SU-DHL-6 (cell line): Measurements from ENCODE around the gene TMEM204.

ENCODE experiments used
- H2AFZ ChIP-seq: fragments of 200-600 bp; sonication (generic); 2 replicates; pipeline ENCODE4 v1.6.1; 2014; ENCODE audit warnings: low read depth, mild to moderate bottlenecking, moderate library complexity, mixed read lengths, antibody characterized with exemption, low read length; ENCODE audit not compliant: severe bottlenecking
- H3F3A ChIP-seq: fragments of 200-600 bp; shearing (Covaris generic); 2 replicates; pipeline ENCODE4 v1.6.0; 2016; ENCODE audit warnings: antibody characterized with exemption, mild to moderate bottlenecking; ENCODE audit not compliant: insufficient read depth
- H3K27ac ChIP-seq: fragments of 200-600 bp; sonication (generic); 2 replicates; pipeline ENCODE4 v1.5.1; 2016; ENCODE audit warnings: low read depth, mild to moderate bottlenecking, low read length, moderate library complexity, mixed read lengths
- H3K27me3 ChIP-seq: fragments of 200-600 bp; sonication (generic), shearing (Covaris generic); 2 replicates; pipeline ENCODE4 v1.6.0; 2014; ENCODE audit warnings: mild to moderate bottlenecking, low read length
- H3K36me3 ChIP-seq: fragments of 200-600 bp; sonication (generic); 2 replicates; pipeline ENCODE4 v1.6.1; 2014; ENCODE audit warnings: mild to moderate bottlenecking, low read length, mixed read lengths
- H3K4me2 ChIP-seq: fragments of 300-600, 200-600 bp; shearing (Covaris generic), sonication (generic); 2 replicates; pipeline ENCODE4 v1.6.0; 2014; ENCODE audit warnings: low read length, low read depth, mild to moderate bottlenecking; ENCODE audit not compliant: poor library complexity, severe bottlenecking
- H3K4me3 ChIP-seq: fragments of 200-600 bp; sonication (generic); 2 replicates; pipeline ENCODE4 v1.5.1; 2014; ENCODE audit warnings: antibody characterized with exemption, low read length, mild to moderate bottlenecking, mixed read lengths; ENCODE audit not compliant: insufficient read depth, poor library complexity, severe bottlenecking
- H3K79me2 ChIP-seq: fragments of 200-600 bp; sonication (generic); 2 replicates; pipeline ENCODE4 v1.6.1; 2014; ENCODE audit warnings: mild to moderate bottlenecking, low read length, moderate library complexity; ENCODE audit not compliant: insufficient read depth
- H3K9ac ChIP-seq: fragments of 200-600 bp; sonication (generic); 2 replicates; pipeline ENCODE4 v1.7.0; 2014; ENCODE audit warnings: mild to moderate bottlenecking, low read length
- H3K9me2 ChIP-seq: fragments of 200-600 bp; sonication (generic); replicated peaks from 2 replicates; pipeline ENCODE4 v1.6.1; 2014; ENCODE audit warnings: low read length; ENCODE audit not compliant: insufficient read depth
- H3K9me3 ChIP-seq: fragments of 200-600 bp; sonication (generic); 2 replicates; pipeline ENCODE4 v1.6.1; 2014; ENCODE audit warnings: low read length, mixed read lengths; ENCODE audit not compliant: insufficient read depth
- H4K20me1 ChIP-seq: fragments of 200-600 bp; sonication (generic); 2 replicates; pipeline ENCODE4 v1.6.1; 2014; ENCODE audit warnings: low read depth, mild to moderate bottlenecking, antibody characterized with exemption, low read length, moderate library complexity, mixed read lengths
- CTCF ChIP-seq: fragments of 200-600 bp; sonication (generic); IDR thresholded peaks from one replicate; pipeline ENCODE4 v1.5.1; 2017; ENCODE audit warnings: antibody characterized with exemption, mild to moderate bottlenecking, low read length, moderate library complexity; ENCODE audit not compliant: insufficient read depth, poor library complexity, severe bottlenecking
- EZH2phosphoT487 ChIP-seq: fragments of 200-600 bp; sonication (generic), shearing (Covaris generic); conservative IDR thresholded peaks from 2 replicates; pipeline ENCODE4 v1.6.1; 2018; ENCODE audit warnings: mild to moderate bottlenecking, antibody characterized with exemption, low read length, moderate library complexity, mixed read lengths

TMEM204 gene

GRCh38 chr16:1556254-1556653 lies 22.8 kb downstream of the TMEM204 start:
- Histone ChIP-seq H3K27me3 (no peaks in the 10 kb centered on the region), H3K9me2 (no peaks in the 10 kb centered on the region), H3K9me3 (no peaks in the 10 kb centered on the region), H4K20me1 (no peaks in the 10 kb centered on the region), H2AFZ (no peak overlapping the region), H3K36me3 (no peaks in the 10 kb centered on the region), H3K79me2 (no peaks in the 10 kb centered on the region), H3K4me2 (no peak overlapping the region), H3K27ac (no peak overlapping the region), H3K4me3 (no peak overlapping the region), H3F3A (no peaks in the 10 kb centered on the region), H3K9ac (no peak overlapping the region)
- TF ChIP-seq EZH2phosphoT487: no peak
- no peak for TF ChIP-seq CTCF

- Histone ChIP-seq H3K27me3 (no peaks in the 10 kb centered on the region), H3K9me2 (no peaks in the 10 kb centered on the region), H3K9me3 (no peaks in the 10 kb centered on the region), H3K36me3 (no peaks in the 10 kb centered on the region), H2AFZ (no peak overlapping the region), H3K9ac (no peak overlapping the region), H3K79me2 (no peaks in the 10 kb centered on the region), H4K20me1 (no peaks in the 10 kb centered on the region), H3K4me2 (no peak overlapping the region), H3F3A (no peaks in the 10 kb centered on the region), H3K4me3 (no peak overlapping the region), H3K27ac (no peak overlapping the region)
- TF ChIP-seq EZH2phosphoT487 (no peak), CTCF (no peak)
These were observed 23.6 kb downstream of the TMEM204 start for GRCh38 chr16:1557074-1557473.

GRCh38 chr16:1557576-1557975 lies 24.1 kb downstream of the TMEM204 start:
- H3K36me3 ChIP-seq: no peaks in the 10 kb centered on the region

More at GRCh38 chr16:1557576-1557975, 24.1 kb downstream of the TMEM204 start:
- Histone ChIP-seq H4K20me1 (no peaks in the 10 kb centered on the region), H3K4me2 (no peak overlapping the region), H3K27me3 (no peaks in the 10 kb centered on the region), H3K9me2 (no peaks in the 10 kb centered on the region), H3K4me3 (no peak overlapping the region), H3F3A (no peaks in the 10 kb centered on the region), H3K9ac (no peak overlapping the region), H2AFZ (no peak overlapping the region), H3K9me3 (no peaks in the 10 kb centered on the region), H3K79me2 (no peaks in the 10 kb centered on the region), H3K27ac (no peak overlapping the region)
- TF ChIP-seq CTCF: no peak
- no peak for TF ChIP-seq EZH2phosphoT487
